CD4-positive, alpha-beta T cell treated with Interleukin-15 for 1 hour (primary cell): ENCODE data around the gene S1PR4.
"Not testable (repeated sequence)": the region's sequence is repeated elsewhere in the genome, so short reads cannot be mapped to it uniquely, and the experiment has no call there.

Experiments
- DNase-seq: peaks from one replicate; pipeline ENCODE4 v3.0.0-alpha.2; 2020

S1PR4 gene

DNA sequence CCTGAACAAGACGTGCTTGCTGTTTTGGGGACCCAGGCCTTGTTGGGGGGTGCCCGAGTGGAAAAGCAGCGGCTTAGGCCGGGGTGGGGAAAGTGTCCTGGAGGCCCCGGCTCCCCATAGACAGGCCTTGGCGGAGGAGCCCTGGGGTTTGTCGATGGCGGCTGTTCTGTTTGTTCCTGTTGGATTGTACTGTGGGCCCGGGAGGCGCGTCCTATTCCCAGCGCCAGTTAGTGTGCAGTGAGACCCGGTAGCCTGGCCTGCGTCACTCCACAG, 18.3 kb downstream of the S1PR4 start:
- no peak for DNase-seq

DNA sequence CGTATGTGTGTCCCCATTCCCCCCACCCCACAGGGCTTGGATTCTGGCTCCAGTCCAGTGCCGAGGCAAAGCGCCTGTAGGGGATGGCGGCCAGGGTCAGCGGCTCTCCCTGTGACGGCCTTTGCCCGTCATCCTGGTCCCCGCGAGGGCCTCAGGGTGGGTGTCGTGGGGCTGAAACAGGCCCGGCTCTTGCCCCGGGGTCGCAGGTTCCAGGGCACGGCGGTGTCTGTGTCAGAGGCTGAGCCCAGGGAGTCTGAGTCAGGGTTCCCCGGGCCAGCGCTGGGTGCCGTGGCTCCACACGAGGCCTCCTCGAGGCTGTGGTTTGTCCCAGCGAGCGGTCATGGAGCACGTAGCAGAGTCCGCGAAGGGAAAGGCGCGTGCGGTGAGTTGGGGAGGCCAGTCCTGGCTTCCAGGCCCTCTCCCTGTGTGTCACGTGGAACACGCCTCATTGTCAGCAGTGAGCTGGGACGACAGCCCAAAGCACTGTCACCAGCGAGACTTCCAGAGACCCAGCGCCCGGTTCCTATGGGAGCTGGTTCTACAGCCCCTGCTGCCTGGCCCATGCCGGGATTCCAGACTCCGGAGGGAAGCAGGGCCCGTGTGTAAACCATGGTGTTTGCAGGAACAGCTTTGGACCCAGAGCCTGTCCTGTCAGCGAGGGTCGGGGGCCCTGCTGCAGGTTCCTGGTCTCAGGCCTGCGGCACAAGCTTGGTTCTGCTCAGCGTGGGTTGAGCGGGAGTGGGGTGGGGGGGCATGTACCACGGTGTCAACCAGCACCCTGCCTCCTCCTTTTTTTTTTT, 20.5 kb downstream of the S1PR4 start:
- no peak for DNase-seq

DNA sequence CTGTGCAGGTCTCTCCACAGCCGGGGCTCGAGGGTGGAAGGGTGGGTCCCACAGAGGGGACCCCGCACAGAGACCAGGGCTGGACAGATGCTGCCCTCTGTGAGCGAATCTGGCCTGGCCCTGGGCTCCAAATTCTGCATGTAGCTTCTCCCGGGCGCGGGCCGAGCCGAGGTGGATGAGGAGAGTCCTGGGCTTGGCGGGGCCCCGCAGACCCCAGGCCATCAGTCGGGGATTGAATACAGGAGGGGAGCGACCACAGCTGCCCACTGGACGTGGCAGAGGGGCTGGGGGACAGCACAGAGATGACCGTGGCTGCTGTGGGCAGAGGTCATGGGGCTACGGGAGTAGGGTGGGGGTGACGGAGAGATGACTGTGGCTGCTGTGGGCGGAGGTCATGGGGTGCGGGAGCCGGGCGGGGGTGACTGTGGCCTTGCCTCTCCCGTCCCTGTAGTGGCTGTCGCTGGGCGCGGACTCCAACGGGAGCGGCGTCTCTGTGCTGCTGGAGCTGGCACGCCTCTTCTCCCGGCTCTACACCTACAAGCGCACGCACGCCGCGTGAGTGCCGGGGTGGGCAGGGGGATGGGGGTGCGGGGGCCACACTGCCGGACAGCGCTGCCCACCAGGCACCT, 22.6 kb downstream of the S1PR4 start:
- DNase-seq: no peak

DNA sequence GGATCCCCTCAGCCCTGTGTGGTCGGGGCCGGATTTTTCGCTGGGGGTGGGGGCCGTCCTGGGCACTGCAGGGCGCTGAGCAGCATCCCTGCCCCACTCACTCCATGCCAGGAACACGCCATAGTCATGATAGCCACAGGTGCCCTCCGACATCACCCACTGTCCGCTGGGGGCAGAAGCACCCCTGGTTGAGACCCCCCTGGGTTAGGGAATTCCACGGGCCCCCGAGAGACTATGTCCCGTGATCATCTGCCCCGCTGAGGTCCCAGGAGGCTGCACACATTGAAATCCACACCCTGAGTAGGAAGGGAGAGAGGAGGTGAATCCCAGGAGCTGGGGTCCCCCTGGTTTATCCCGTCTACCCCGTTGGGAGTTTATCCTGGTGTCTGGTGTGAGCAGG, 23.3 kb downstream of the S1PR4 start:
- no peak for DNase-seq

DNA sequence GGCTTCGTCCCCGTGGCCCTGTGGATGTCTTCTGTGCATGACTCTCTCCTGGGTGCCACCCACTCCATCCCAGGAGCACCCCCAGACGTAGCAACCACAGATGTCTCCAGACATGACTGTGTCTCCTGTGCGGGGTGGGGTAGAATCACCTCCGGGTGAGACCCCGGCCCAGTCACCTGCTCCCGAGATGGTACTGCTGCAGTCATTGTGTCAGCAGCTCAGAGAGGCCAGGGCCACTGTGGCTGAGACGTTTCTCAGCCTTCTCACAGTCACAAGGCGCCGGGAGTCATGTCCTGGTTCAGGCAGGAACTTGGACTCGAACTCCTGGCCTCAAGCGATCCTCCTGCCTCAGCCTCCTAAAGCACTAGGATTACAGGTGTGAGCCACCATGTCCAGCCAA, 23.8 kb downstream of the S1PR4 start:
- DNase-seq: no peak

DNA sequence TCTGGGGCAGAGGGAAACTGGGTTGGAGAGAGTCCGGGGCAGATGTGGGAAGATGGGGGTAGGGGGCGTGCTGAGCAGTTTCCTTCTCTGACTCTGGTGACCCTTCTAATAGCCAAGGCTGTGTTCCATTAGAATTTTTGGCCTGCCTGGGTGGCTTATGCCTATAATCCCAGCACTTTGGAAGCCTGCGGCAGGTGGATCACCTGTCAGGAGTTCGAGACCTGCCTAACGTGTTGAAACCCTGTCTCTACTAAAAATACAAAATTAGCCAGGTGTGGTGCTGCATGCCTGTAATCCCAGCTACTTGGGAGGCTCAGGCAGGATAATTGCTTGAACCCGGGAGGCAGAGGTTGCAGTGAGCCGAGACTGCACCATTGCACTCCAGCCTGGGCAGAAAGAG, 24.3 kb downstream of the S1PR4 start:
- not testable (repeated sequence) for DNase-seq

DNA sequence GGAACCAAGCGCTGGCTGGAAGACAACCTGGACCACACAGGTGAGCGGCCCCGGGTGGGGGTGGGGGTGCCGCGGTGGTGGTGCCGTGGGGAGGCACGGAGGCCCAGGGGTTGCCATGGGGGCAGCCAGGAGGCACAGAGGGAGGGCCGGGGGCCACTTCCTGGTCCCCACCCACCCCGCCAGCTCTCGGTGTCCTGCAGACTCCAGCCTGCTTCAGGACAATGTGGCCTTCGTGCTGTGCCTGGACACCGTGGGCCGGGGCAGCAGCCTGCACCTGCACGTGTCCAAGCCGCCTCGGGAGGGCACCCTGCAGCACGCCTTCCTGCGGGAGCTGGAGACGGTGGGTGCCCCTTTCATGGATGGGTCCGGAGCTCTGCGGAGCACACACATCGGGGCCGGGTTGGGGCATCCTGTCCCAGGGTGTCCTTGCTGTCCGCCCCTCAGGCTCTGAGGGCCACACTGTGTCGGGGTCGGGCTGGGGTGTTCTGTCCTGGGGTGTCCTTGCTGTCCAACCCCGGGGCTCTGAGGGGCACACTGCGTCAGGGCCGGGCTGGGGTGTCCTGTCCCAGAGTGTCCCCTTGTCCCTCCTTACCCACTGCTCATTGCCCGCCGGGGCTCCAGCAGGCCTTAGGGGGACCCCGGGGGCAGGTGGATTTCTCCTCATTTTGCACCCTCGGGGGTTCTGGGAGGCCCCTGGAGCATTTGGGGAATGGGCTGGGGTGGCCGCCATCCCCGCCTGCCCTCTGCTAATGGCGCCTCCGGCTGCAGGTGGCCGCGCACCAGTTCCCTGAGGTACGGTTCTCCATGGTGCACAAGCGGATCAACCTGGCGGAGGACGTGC, 25.5 kb downstream of the S1PR4 start:
- DNase-seq: no peak

DNA sequence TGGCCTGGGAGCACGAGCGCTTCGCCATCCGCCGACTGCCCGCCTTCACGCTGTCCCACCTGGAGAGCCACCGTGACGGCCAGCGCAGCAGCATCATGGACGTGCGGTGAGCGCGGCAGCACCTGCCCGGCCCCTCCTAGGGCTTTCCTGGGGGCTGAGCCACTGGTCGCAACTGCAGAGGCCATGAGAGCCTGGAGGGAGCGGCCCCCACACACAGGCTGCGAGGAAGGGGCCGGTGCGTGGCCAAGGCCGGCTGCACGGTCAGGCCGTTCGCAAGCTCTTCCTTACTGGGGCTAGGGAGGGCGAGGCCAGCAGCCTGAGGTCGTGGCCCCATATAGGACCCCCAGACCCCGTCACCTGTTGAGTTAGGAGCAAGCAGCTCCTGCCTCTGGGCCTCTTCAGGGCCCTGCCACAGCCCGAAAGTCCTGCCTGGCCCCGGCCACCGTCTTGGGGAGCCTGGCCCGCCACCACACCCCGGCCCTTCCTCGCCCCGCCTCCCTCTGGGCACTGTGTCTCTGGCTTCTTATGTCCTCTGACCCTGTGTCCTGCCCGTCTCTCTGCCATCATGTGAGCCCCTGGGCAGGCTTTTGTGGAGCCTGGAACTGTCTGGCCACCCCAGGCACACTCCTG, 26.2 kb downstream of the S1PR4 start:
- DNase-seq: no peak

DNA sequence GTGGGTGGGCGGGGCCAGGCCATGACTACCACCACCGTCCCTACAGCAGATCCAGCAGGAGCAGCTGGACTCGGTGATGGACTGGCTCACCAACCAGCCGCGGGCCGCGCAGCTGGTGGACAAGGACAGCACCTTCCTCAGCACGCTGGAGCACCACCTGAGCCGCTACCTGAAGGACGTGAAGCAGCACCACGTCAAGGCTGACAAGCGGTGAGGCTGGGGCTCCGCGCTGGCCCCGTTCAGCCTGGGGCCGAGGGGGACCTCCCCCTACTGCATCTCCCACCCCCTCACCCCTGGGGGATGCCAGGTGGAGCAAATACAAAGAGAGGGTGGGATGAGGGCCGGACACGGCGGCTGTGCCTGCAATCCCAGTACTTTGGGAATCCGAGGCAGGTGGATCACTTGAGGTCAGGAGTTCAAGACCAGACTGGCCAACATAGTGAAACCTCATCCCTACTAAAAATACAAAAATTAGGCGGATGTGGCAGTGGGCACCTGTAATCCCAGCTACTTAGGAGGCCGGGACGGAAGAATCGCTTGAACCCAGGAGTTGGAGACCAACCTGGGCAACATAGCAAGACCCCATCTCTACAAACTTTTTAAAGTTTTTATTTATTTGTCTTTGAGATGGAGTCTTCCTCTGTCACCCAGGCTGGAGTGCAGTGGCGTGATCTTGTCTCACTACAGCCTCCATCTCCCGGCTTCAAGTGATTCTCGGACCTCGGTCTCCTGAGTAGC, 27.8 kb downstream of the S1PR4 start:
- DNase-seq: no peak

DNA sequence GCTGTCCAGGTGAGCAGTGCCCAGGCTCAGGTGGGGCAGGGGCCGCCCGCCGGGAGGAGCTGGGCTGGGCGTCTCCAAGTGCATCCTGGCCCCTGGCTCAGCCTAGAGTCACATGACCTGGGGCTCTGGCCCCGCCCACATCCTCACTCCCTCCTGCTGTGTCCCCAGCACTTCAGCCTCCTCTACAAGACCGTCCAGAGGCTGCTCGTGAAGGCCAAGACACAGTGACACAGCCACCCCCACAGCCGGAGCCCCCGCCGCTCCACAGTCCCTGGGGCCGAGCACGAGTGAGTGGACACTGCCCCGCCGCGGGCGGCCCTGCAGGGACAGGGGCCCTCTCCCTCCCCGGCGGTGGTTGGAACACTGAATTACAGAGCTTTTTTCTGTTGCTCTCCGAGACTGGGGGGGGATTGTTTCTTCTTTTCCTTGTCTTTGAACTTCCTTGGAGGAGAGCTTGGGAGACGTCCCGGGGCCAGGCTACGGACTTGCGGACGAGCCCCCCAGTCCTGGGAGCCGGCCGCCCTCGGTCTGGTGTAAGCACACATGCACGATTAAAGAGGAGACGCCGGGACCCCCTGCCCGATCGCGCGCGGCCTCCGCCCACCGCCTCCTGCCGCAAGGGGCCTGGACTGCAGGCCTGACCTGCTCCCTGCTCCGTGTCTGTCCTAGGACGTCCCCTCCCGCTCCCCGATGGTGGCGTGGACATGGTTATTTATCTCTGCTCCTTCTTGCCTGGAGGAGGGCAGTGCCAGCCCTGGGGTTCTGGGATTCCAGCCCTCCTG, 29.1 kb downstream of the S1PR4 start:
- DNase-seq: no peak

DNA sequence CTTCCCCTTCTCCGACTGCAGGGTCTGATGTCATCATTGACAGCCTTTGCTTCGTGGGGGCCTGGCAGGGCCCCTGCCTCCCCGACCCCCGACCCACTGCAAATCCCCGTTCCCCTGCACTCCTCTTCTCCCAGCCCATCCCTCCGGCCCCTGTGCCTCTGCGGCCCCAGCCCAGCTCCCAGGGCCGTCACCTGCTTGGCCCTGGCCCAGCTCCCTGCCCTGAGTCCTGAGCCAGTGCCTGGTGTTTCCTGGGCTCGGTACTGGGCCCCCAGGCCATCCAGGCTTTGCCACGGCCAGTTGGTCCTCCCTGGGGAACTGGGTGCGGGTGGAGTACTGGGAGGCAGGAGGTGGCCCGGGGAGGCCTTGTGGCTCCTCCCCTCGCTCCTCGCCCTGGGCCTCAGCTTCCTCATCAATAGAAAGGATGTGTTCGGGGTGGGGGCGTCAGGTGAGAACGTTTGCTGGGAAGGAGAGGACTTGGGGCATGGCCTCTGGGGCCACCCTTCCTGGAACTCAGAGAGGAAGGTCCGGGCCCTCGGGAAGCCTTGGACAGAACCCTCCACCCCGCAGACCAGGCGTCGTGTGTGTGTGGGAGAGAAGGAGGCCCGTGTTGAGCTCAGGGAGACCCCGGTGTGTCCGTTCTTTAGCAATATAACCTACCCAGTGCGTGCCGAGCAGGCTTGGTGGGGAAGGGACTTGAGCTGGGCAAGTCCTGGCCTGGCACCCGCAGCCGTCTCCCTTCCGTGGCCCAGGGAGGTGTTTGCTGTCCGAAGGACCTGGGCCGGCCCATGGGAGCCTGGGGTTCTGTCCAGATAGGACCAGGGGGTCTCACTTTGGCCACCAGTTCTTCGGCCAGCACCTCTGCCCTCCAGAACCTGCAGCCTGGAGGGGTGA, 30.0 kb downstream of the S1PR4 start:
- no peak for DNase-seq

DNA sequence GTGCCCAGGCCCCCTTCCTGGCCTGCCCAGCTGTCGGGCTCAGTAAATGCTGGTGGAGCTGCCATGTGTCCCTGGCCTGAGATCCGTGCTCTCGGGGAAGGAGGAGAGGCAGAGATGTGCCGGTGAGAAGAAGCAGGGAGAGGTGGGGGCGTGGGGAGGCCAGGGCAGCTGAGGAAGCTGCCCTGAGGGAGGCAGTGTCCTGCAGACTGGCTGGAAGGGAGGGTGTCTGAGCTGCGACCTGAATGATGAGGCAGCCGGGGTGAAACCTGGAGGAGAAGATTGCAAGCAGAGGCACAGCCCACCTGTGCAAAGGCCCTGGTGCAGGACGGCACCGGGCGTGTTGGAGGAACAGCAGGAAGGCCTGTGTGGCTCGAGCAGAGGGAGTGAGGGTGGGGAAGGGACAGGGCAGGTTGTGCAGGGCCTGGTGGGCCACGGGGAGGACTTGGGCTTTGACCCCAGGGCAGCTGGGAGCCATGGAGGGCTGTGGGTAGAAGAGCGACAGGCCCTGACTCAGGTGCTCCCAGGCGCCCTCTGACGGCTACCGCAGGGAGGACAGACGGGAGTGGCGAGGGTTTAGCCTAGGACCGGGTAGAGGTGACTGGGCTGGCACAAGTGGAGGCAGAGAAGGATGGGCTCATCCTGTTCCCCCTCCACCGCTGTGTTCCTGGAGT, 31.9 kb downstream of the S1PR4 start:
- peak; percentile 64 for DNase-seq

DNA sequence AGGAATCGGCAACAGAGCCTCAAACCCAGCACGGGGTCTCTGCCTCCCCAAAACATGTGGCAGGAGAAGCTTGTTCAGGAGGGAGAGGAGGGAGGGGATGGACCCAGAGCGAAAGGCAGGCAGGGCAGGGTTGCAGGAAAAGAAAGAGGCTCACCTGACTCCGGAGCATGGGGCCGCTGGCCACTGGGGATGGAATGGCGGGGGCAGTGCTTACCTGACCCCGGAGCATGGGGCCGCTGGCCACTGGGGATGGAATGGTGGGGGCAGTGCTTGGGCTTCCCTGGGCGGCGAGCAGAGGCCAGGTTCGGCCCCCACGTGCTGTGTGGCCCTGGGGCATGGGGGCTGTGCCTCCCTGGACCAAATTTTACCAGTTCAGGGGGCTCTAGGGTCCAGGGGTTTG, 32.6 kb downstream of the S1PR4 start:
- no peak for DNase-seq

DNA sequence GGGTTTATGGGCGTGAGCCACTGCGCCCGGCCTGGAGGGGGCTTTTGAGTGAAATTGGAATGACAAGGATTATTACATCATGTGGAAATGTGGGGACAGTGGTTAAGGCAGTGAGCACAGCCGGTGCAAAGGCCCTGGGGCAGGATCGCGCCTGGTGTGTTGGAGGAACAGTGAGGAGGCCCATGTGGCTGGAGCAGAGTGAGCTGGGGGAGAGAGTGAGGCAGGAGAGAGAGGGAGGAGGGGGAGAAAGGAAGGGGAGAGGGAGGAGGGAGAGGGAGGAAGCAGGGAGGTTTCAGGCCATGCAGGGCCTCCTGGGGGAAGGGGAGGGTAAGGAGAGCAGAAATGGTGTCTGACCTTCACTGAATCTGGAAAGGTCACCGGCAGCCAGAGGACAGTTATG, 34.6 kb downstream of the S1PR4 start:
- no peak for DNase-seq

DNA sequence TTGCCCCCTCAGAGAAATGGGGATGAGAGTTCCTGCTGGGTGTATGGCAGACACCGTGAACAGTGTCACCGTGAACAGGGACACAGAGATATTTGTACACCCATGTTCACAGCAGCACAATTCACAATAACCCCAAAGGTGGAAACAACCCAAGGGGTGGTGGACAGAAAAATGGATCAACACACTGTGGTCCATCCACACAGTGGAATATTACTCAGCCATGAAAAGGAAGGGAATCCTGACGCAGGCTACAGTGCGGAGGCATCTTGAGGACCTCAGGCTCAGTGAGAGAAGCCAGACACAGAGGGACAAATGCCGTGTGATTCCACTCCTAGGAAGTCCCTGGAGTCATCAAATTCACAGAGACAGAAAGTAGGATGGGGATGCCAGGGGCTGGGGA, 38.3 kb downstream of the S1PR4 start:
- no peak for DNase-seq

DNA sequence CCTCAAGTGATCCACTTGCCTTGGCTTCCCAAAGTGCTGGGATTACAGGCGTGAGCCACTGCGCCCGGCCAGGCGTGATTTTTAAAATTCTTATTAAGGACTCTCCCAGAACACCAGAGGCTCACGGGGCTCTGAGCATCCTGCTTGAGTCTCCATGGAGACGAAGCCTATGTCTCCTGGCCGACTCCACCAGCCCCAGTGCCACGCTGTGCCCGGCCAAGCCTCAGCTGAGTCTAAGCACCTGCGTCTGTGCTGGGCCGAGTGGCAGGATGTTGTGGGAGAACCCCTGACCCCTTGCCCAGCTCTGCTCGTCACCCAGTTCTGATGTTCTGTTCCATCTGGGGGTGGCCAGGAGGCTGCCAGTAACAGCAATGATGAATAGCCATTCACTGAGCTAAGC, 42.0 kb downstream of the S1PR4 start:
- no peak for DNase-seq

DNA sequence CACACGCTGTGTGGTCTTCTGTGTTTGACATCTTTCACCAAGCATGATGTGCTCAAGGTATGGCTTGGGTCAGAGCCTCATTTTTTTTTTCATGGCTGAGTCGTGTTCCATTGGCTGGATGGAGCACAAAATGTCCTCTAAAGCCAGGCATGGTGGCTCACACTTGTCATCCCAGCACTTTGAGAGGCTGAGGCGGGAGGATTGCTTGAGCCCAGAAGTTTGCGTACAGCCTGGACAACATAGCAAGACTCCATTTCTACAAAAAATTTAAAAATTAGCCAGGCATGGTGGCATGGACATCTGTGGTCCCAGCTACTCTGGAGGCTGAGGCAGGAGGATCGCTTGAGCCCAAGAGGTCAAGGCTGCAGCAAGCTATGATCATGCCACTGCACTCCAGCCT, 43.0 kb downstream of the S1PR4 start:
- DNase-seq: not testable (repeated sequence)

DNA sequence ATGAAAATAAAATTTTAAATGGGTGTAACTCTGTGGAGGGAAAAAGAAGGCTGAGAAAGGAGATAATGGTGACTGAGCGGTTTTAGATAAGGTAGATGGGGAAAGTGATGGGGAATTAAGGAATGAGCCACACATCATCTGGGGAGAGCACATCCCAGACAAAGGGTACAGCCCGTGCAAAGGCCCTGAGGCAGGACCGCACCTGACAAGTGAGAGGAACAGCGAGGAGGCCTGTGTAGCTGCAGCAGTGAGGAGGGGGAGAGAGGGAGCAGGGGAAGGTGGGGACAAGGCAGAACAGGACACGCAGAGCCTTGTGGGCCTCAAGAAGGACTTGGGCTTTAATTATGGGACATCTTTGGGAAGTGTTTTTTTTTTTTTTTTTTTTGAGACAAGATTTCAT, 44.1 kb downstream of the S1PR4 start:
- DNase-seq: no peak

DNA sequence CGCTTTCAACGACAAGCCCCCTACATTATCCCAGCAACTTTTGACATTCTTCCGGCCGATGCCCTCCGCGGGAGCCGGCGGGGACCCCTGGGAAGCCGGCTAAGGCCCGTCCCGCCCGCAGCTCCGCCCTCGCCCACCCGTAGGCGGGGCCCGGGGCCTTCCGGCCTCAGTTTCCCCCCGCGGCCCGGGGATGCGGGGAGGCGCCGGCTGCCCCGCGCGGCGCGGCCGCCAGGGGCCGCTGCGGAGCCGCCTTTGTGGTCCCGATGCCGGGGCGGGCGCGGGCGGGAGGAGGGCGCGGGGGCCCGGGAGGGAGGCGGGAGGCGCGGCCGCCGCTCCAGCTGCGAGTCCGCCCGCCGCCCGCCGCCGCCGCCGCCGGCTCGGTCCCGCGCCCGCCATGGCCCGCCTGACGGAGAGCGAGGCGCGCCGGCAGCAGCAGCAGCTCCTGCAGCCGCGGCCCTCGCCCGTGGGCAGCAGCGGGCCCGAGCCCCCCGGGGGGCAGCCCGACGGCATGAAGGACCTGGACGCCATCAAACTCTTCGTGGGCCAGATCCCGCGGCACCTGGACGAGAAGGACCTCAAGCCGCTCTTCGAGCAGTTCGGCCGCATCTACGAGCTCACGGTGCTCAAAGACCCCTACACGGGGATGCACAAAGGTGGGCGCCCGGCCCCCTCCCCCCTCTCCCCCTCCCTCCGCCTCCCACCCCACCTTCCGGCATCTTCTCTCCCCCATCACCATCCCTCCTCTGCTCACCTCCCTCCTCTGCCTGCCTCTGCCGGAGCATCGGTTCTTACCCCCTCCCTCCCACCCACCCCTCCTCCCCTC, 46.0 kb downstream of the S1PR4 start, which contains the start of gene CELF5:
TSS of gene CELF5 (plus strand) at position 316 of the 823 bp plus-strand sequence. CDS start at position 395, 79 bp downstream.
- peak; percentile 51 for DNase-seq

DNA sequence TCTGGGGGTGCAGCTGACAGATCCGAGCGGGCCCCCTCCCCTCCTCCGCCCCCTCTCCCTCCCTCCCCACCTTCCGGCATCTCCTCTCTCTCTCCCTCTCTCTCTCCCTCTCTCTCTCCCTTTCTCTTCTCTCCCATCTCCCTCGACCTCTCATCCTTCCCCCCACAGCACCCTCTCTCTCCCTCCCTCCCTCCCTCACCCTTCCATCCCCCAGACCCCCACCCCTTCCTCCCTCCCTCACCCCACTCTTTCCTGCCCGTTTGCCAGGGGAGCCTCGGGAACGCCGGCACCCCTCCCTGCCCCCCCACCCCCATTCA, 46.6 kb downstream of the S1PR4 start:
- DNase-seq: no peak
